GM08714 (cell line): ENCODE measurements around the gene SYT11.
"Not testable (repeated sequence)": the region's sequence is repeated elsewhere in the genome, so short reads cannot be mapped to it uniquely, and the experiment has no call there.

Experiments used
- H3K4me3 ChIP-seq: fragments of 200-500 bp; sonication (Bioruptor generic); 2 replicates; pipeline ENCODE4 v1.5.1; 2014; ENCODE audit warnings: mild to moderate bottlenecking, low read length, inconsistent platforms
- ZNF274 ChIP-seq: IDR thresholded peaks from 2 replicates; pipeline ENCODE4 v1.6.1; 2012; ENCODE audit warnings: mild to moderate bottlenecking, low read depth, low read length

Gene SYT11

GRCh38 chr1:155900161-155900560 is 40.8 kb downstream of the SYT11 start:
- no peak for TF ChIP-seq ZNF274
- no peak overlapping the region for H3K4me3 ChIP-seq

DNA sequence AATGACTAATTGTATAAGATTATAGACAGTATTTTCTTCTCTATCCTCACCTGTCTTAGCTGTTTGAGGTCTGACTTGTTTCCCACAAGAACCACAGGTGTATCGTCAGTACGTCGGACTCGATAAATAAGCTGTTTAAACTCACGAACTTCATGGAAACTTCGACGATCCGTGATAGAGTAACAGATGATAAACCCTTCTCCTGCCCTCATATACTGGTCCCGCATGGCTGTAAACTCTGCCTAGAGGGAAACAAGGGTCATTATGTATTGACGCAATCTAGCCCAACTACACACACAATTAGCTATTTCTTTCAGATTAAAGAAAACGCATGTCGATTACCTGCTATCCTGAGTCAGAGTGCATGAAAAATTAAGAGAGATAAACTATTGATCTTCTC is 44.9 kb downstream of the SYT11 start:
- no peak overlapping the region for H3K4me3 ChIP-seq
- no peak for TF ChIP-seq ZNF274

DNA sequence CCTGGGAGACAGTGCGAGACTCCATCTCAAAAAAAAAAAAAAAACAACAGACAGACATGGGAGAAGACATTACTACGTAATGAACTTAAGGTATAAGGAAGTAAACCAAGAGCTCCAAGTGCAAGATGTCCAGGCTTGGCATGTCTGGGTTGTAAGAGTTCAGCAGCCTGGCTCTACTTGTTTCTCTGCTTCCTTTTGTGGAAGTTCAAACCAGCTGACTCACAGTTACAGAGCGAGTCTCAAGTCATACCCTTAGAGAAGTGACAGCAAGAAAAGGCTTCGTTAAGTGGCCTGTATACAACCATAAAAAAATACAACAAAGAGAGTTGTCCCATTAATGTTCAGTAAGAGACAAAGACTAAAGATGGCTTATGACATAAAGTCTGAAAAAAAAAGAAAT is 50.5 kb downstream of the SYT11 start:
- no peak for TF ChIP-seq ZNF274
- H3K4me3 ChIP-seq = peak overlapping the region; percentile 91

DNA sequence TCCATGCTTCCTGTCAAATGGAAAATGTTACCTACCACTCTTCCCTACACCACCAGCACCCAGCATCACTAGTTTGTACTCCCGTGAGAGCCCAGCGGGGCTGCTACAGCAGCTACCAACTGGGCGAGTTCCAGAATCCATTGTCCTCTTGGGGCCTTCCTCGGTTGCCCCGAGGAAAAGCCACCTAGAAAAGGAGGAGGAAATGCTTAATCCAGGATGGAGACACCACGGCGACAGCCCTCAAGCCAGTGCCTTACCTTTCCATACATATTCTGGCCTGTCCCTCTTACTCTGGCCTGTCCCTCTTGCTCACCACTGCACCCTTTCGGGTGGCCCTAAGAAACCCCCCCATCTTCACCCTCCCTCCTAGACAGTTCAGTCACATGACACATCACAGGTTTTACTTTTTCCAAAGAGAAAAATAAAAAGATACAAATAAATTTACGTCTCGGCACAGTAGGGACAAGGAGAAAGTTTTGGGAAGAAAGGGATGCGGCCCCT is 51.3 kb downstream of the SYT11 start:
- peak overlapping the region; percentile 91 for H3K4me3 ChIP-seq
- TF ChIP-seq ZNF274 = no peak

DNA sequence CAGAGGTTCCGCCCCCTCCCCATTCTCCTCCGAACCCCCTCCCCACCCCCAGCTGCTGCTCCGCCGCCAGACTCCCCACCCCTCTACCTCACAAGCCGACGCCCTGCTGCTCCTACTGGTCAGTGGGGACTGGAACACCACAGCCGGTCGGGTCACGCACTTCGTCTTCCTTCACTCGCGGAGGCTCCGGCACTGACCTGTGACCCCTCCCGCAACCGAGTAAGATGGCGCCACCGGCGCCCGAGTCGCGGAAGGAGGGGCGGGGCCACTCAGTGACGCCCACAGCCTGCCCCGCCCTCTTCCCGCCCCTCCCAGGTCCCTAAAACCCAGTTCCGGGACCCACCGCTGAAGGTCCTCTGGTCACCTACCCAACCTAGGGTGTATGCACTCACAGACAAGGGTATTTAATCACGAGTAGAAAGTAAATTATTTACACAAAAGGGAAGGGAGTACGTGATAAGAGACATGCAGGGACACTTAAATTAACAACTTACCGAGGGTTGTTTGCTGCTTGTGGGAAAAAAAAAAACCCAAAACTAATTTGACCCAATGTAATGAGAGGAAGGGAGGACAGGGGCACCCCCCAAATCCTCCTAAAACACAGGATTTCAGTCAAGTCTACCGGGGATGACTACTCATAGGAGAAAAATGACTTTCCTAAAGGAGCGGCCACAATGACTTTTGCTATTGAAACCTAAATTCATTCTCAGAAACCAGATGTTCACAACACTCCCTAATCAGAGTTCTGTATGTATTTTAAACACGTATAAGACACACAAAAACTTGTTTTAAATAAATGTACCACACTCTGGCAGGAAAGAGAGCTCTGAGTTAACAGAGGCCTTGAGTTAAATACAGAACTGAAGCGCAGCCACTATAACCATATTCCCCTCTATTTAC is 52.0 kb downstream of the SYT11 start, which contains the start of gene RIT1:
Gene RIT1, minus strand, starts transcription at position 194 of the 900 bp plus-strand sequence. CDS start 588 bp downstream, outside the sequence.
- no peak for TF ChIP-seq ZNF274
- H3K4me3 ChIP-seq = peak within 1 kb of the TSS; percentile 91

DNA sequence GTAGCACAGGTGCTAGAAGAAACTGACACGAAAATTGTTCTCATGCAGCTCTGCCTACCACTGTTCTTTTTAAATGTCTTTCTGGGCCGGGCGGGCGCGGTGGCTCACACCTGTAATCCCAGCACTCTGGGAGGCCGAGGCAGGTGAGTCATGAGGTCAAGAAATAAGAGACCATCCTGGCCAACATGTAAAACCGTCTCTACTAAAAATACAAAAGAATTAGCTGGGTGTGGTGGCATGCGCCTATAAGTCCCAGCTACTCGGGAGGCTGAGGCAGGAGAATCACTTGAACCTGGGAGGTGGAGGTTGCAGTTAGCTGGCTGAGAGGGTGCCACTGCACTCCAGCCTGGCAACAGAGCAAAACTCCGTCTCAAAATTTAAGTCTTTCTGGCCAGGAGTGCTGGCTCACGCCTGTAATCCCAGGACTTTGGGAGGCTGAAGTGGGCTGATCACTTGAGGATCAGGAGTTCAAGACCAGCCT is 52.7 kb downstream of the SYT11 start:
- H3K4me3 ChIP-seq = no peak overlapping the region
- no peak for TF ChIP-seq ZNF274

GRCh38 chr1:155913969-155914757 is 54.8 kb downstream of the SYT11 start:
- H3K4me3 ChIP-seq = no peak overlapping the region
- no peak for TF ChIP-seq ZNF274

DNA sequence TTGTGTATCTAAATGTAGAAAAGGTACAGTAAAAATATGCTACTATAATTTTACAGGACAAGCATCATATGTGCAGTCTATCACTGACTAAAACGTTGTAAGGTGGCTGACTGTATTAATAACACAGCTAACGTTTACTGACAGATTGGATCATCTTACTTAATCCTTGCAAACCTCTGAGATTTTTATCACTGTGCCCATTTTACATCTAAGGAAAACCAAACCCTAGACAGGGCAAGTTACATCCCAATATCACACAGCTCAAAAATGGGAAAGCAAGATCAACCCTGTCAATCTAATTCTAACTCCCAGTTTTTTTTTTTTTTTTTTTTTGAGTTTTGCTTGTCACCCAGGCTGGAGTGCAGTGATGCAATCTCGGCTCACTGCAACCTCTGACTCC is 59.3 kb downstream of the SYT11 start:
- TF ChIP-seq ZNF274 = no peak
- no peak overlapping the region for H3K4me3 ChIP-seq

- no peak overlapping the region for H3K4me3 ChIP-seq
- no peak for TF ChIP-seq ZNF274
Measured at GRCh38 chr1:155919801-155920200, 60.4 kb downstream of the SYT11 start.

- TF ChIP-seq ZNF274 = no peak
- H3K4me3 ChIP-seq = no peak overlapping the region
Measured at GRCh38 chr1:155920717-155921116, 61.4 kb downstream of the SYT11 start.

- no peak overlapping the region for H3K4me3 ChIP-seq
- no peak for TF ChIP-seq ZNF274
Measured at GRCh38 chr1:155925506-155925905, 66.1 kb downstream of the SYT11 start.

DNA sequence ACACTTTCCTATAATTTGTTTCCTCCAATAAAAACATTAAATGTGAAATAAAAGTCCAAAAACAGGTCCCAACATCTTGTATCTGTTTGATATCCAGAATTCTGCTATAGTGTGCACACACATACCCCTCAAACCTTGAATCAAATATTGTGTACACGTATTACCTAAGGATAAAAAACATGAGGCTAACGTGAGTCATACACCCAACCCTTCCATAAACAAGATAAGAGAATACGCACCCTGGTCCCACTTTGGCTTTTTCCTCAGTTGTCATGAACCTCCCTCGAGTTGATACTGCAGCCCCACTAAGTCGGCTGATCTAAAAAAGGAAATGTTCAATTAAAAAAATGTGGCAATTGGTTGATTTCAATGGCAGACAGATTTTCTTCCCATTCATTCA is 69.7 kb downstream of the SYT11 start:
- no peak overlapping the region for H3K4me3 ChIP-seq
- no peak for TF ChIP-seq ZNF274

GRCh38 chr1:155930725-155931124 is 71.4 kb downstream of the SYT11 start:
- H3K4me3 ChIP-seq = not testable (repeated sequence)

DNA sequence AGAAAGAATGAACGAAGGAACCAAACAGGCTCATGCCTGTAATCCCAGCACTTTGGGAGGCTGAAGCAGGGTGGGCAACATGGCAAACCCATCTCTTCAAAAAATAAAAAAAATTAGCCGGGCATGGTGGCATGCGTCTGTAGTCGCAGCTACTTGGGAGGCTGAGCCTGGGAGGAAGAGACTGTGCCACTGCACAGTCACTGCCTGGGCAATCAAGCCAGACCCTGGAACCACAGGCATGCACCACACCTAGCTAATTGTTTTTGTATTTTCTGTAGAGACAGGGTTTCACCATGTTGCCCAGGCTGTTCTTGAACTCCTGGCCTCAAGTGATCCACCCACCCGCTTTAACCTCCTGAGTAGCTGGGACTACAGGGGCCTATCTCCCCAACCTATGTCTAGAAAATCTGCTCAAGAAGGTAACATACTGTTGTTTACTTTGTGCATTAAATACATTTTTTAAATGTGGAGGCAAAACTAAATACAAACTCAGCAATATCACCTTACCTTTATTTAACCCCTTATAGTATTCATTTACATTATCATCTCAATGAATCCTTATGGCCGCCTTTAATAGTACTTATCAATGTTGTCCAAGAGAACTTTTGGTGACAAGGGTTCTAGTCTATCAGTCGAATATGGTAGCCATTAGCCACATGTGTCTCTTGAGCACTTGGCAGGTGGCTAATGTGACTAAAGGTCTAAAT is 72.1 kb downstream of the SYT11 start:
- TF ChIP-seq ZNF274 = no peak
- H3K4me3 ChIP-seq = peak overlapping the region; percentile 22; the same call in 1 of the 2 replicates

- TF ChIP-seq ZNF274 = no peak
- H3K4me3 ChIP-seq = peak overlapping the region; percentile 22
Measured at GRCh38 chr1:155932081-155932480, 72.7 kb downstream of the SYT11 start.
